IPS-15b (cell line): ENCODE data around the gene ELL2.

Source experiments
- H3K27me3 ChIP-seq: one replicate; pipeline ENCODE4 v1.6.1; 2013; ENCODE audit warnings: low read length; ENCODE audit not compliant: control insufficient read depth, insufficient read depth
- H3K36me3 ChIP-seq: one replicate; pipeline ENCODE4 v1.6.1; 2013; ENCODE audit warnings: low read length; ENCODE audit not compliant: control insufficient read depth, insufficient read depth
- H3K4me1 ChIP-seq: one replicate; pipeline ENCODE4 v1.6.1; 2013; ENCODE audit warnings: mild to moderate bottlenecking, low read length; ENCODE audit not compliant: control insufficient read depth, insufficient read depth
- H3K4me3 ChIP-seq: one replicate; pipeline ENCODE4 v1.5.1; 2013; ENCODE audit warnings: low read depth, low read length
- H3K9ac ChIP-seq: one replicate; pipeline ENCODE4 v1.6.1; 2013; ENCODE audit warnings: low read depth, mild to moderate bottlenecking, low read length
- H3K9me3 ChIP-seq: one replicate; pipeline ENCODE4 v1.6.1; 2013; ENCODE audit warnings: mild to moderate bottlenecking, low read length; ENCODE audit not compliant: control insufficient read depth, insufficient read depth

ELL2 gene

GRCh38 chr5:95961617-95962474 is at the start of gene ELL2:
Gene ELL2 (minus strand): TSS chr5:95961851. CDS start chr5:95961721, 130 bp downstream.
- Histone ChIP-seq H3K36me3 (no peaks in the 10 kb centered on the region), H3K4me1 (peaks cover 24% of the 10 kb centered on the region), H3K4me3 (peak within 1 kb of the TSS; percentile 96), H3K27me3 (peaks cover 9% of the 10 kb centered on the region), H3K9me3 (no peaks in the 10 kb centered on the region), H3K9ac (peak within 1 kb of the TSS; percentile 73)

DNA sequence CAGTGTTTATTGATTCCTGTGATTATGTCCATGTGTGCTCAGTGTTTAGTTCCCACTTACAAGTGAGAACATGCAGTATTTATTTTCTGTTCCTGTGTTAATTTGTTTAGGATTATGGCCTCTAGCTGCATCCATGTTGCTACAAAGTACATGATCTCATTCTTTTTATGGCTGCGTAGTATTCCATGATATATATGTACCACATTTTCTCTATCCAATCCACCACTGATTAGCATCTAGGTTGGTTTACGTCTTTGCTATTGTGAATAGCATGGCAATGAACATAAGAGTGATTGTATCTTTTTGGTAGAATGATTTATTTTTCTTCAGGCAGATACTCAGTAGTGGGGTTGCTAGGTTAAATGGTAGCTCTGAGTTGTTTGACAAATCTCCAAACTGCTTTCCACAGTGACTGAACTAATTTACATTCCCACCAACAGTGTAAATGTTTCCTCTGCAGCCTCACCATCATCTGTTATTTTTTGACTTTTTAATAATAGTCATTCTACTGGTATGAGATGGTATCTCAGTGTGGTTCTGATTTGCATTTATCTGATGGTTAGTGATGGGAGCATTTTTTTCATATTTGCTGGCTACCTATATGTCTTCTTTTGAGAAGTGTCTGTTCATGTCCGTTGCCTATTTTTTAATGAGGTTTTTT is 47.5 kb upstream of the ELL2 start:
- no peak overlapping the region for H3K4me3 ChIP-seq
- no peaks in the 10 kb centered on the region for H3K36me3 ChIP-seq
- H3K9me3 ChIP-seq: no peaks in the 10 kb centered on the region
- no peaks in the 10 kb centered on the region for H3K4me1 ChIP-seq
- no peaks in the 10 kb centered on the region for H3K27me3 ChIP-seq
- H3K9ac ChIP-seq: no peak overlapping the region

DNA sequence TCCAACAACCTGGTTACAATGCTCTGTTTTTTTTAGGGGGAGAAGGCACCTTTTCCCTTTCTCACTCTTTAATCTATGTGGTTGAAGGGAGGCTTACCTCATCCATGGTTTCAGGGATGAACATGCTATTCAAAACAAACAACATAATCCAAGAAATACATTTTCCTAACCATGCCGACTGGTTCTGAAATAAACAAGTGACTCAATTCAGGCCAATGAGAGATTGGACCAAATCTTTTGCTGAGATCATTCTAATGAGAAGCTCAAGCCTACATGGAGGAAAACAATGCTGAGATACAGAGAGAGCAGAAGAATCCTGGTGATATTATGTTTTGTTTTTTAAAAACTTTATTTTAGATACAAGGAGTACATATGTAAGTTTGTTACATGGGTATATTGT is 46.8 kb upstream of the ELL2 start:
- Histone ChIP-seq H3K9ac (no peak overlapping the region), H3K36me3 (no peaks in the 10 kb centered on the region), H3K9me3 (no peaks in the 10 kb centered on the region), H3K27me3 (no peaks in the 10 kb centered on the region), H3K4me3 (no peak overlapping the region), H3K4me1 (no peaks in the 10 kb centered on the region)

- Histone ChIP-seq H3K4me3 (no peak overlapping the region), H3K27me3 (no peaks in the 10 kb centered on the region), H3K36me3 (no peaks in the 10 kb centered on the region), H3K4me1 (no peaks in the 10 kb centered on the region), H3K9me3 (no peaks in the 10 kb centered on the region), H3K9ac (no peak overlapping the region)
Observed at GRCh38 chr5:96007051-96007450, 45.4 kb upstream of the ELL2 start.

GRCh38 chr5:96006291-96006690 is 44.6 kb upstream of the ELL2 start:
- H3K9ac ChIP-seq: no peak overlapping the region
- H3K27me3 ChIP-seq: no peaks in the 10 kb centered on the region
- H3K9me3 ChIP-seq: no peaks in the 10 kb centered on the region
- H3K36me3 ChIP-seq: no peaks in the 10 kb centered on the region
- H3K4me3 ChIP-seq: no peak overlapping the region
- H3K4me1 ChIP-seq: no peaks in the 10 kb centered on the region

- no peak overlapping the region for H3K9ac ChIP-seq
- H3K9me3 ChIP-seq: no peaks in the 10 kb centered on the region
- no peak overlapping the region for H3K4me3 ChIP-seq
- H3K27me3 ChIP-seq: no peaks in the 10 kb centered on the region
- no peaks in the 10 kb centered on the region for H3K36me3 ChIP-seq
- H3K4me1 ChIP-seq: no peaks in the 10 kb centered on the region
Observed at GRCh38 chr5:96004754-96005153, 43.1 kb upstream of the ELL2 start.

GRCh38 chr5:96004087-96004486 is 42.4 kb upstream of the ELL2 start:
- no peaks in the 10 kb centered on the region for H3K27me3 ChIP-seq
- no peak overlapping the region for H3K4me3 ChIP-seq
- no peaks in the 10 kb centered on the region for H3K4me1 ChIP-seq
- H3K36me3 ChIP-seq: no peaks in the 10 kb centered on the region
- no peak overlapping the region for H3K9ac ChIP-seq
- no peaks in the 10 kb centered on the region for H3K9me3 ChIP-seq

DNA sequence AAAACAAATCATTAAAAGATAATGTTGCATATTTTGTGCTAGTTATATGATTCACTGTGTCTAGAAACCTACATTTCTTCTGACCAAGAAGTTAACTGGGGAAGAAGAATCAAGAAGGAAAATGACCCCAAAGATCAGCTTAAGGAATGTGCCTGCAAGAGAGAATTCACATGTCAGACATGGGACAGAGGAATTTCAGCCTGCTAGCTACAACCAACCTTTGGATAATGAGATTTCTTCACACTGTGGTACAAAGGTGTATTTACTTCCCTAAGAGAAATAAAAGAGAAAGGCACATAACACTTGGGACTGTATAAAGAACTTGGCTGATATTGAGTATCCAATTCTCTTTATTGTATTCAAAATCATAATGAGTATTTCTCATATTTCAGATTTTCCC is 39.6 kb upstream of the ELL2 start:
- no peaks in the 10 kb centered on the region for H3K36me3 ChIP-seq
- H3K9me3 ChIP-seq: no peaks in the 10 kb centered on the region
- no peak overlapping the region for H3K9ac ChIP-seq
- H3K4me1 ChIP-seq: no peaks in the 10 kb centered on the region
- no peak overlapping the region for H3K4me3 ChIP-seq
- no peaks in the 10 kb centered on the region for H3K27me3 ChIP-seq

DNA sequence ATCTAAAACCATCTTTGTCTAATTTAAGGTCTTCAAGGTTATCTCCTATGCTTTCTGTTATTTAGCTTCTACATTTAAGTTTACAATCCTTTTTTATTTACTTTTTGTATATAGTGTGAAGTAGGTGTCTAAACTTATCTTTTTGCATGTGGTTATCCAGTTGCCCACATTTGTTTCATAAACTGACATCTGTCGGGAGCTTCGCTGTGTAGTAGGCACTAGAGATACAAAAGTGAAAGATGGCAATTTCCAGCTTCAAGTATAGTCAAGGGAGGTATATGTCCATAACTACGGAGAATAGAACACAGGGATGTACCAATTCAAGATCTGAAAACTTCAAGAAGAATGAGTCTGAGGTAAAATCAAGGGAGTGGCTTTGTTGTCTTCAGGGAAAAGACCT is 38.7 kb upstream of the ELL2 start:
- Histone ChIP-seq H3K36me3 (no peaks in the 10 kb centered on the region), H3K4me3 (no peak overlapping the region), H3K27me3 (no peaks in the 10 kb centered on the region), H3K9me3 (no peaks in the 10 kb centered on the region), H3K9ac (no peak overlapping the region), H3K4me1 (no peaks in the 10 kb centered on the region)

- no peaks in the 10 kb centered on the region for H3K9me3 ChIP-seq
- no peaks in the 10 kb centered on the region for H3K4me1 ChIP-seq
- no peak overlapping the region for H3K4me3 ChIP-seq
- H3K36me3 ChIP-seq: no peaks in the 10 kb centered on the region
- H3K9ac ChIP-seq: no peak overlapping the region
- no peaks in the 10 kb centered on the region for H3K27me3 ChIP-seq
Observed at GRCh38 chr5:95996904-95997723, 35.5 kb upstream of the ELL2 start.

DNA sequence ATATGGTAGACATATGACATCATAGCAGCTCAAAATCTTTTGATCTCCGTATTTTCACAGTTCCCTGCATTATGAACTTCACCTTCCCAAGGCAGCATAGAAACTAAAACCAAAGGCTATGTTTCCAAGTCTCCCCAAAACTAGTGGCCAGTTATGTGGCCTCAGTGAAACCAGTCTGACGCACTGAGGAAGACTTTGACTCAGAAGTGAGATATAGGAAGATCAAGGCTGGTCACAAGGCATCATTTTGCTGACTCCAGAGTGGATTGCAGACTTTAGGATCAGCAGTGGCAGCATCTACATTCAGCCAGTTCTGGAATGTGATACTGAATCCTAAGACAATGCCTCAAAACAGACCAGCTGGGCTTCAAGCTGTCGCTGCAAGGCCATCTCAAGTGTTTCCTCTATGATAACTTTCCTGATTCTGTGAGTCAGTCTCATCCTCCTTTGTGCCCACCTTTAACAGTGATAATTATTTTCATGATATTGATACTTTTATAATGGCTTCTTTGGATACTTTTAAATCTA is 34.4 kb upstream of the ELL2 start:
- H3K4me1 ChIP-seq: no peaks in the 10 kb centered on the region

More for the DNA sequence above, 34.4 kb upstream of the ELL2 start:
- H3K9me3 ChIP-seq: no peaks in the 10 kb centered on the region
- H3K9ac ChIP-seq: no peak overlapping the region
- H3K4me3 ChIP-seq: no peak overlapping the region
- H3K27me3 ChIP-seq: no peaks in the 10 kb centered on the region
- H3K36me3 ChIP-seq: no peaks in the 10 kb centered on the region
